ENCODE data around the gene ZFR2.

DNA sequence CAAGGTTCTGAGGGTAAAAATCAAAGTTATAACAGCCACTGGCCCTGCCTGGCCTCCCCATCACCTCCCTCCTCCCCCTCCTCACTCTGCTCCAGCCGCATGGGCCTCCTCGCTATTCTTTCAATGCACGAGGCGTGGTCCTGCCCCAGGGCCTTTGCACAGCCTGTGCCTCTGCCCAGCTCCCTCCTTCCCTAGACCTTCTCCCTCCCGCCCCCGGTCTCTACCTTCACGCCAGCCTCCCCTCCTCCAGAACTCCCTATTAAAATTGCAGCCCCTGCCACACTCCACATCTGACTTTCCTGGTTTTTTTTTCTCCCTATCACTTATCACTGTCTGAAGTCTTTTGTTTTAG, 100.1 kb downstream of the ZFR2 start:
- TF ChIP-seq POLR2A (IDR thresholded peaks at IDR 0.05): no peak
- no peak for TF ChIP-seq EP300 (IDR thresholded peaks at IDR 0.05)
- no peak for TF ChIP-seq CTCF (IDR thresholded peaks at IDR 0.05)

Measured in tibial nerve (tissue), 4 donors.